SU-DHL-6 (cell line): Measurements from ENCODE around the gene ACACB.

Experiments used
- H2AFZ ChIP-seq: fragments of 200-600 bp; sonication (generic); 2 replicates; pipeline ENCODE4 v1.6.1; 2014; ENCODE audit warnings: low read depth, mild to moderate bottlenecking, moderate library complexity, mixed read lengths, antibody characterized with exemption, low read length; ENCODE audit not compliant: severe bottlenecking
- H3F3A ChIP-seq: fragments of 200-600 bp; shearing (Covaris generic); 2 replicates; pipeline ENCODE4 v1.6.0; 2016; ENCODE audit warnings: antibody characterized with exemption, mild to moderate bottlenecking; ENCODE audit not compliant: insufficient read depth
- H3K27ac ChIP-seq: fragments of 200-600 bp; sonication (generic); 2 replicates; pipeline ENCODE4 v1.5.1; 2016; ENCODE audit warnings: low read depth, mild to moderate bottlenecking, low read length, moderate library complexity, mixed read lengths
- H3K27me3 ChIP-seq: fragments of 200-600 bp; sonication (generic), shearing (Covaris generic); 2 replicates; pipeline ENCODE4 v1.6.0; 2014; ENCODE audit warnings: mild to moderate bottlenecking, low read length
- H3K36me3 ChIP-seq: fragments of 200-600 bp; sonication (generic); 2 replicates; pipeline ENCODE4 v1.6.1; 2014; ENCODE audit warnings: mild to moderate bottlenecking, low read length, mixed read lengths
- H3K4me2 ChIP-seq: fragments of 300-600, 200-600 bp; shearing (Covaris generic), sonication (generic); 2 replicates; pipeline ENCODE4 v1.6.0; 2014; ENCODE audit warnings: low read length, low read depth, mild to moderate bottlenecking; ENCODE audit not compliant: poor library complexity, severe bottlenecking
- H3K4me3 ChIP-seq: fragments of 200-600 bp; sonication (generic); 2 replicates; pipeline ENCODE4 v1.5.1; 2014; ENCODE audit warnings: antibody characterized with exemption, low read length, mild to moderate bottlenecking, mixed read lengths; ENCODE audit not compliant: insufficient read depth, poor library complexity, severe bottlenecking
- H3K79me2 ChIP-seq: fragments of 200-600 bp; sonication (generic); 2 replicates; pipeline ENCODE4 v1.6.1; 2014; ENCODE audit warnings: mild to moderate bottlenecking, low read length, moderate library complexity; ENCODE audit not compliant: insufficient read depth
- H3K9ac ChIP-seq: fragments of 200-600 bp; sonication (generic); 2 replicates; pipeline ENCODE4 v1.7.0; 2014; ENCODE audit warnings: mild to moderate bottlenecking, low read length
- H3K9me2 ChIP-seq: fragments of 200-600 bp; sonication (generic); replicated peaks from 2 replicates; pipeline ENCODE4 v1.6.1; 2014; ENCODE audit warnings: low read length; ENCODE audit not compliant: insufficient read depth
- H3K9me3 ChIP-seq: fragments of 200-600 bp; sonication (generic); 2 replicates; pipeline ENCODE4 v1.6.1; 2014; ENCODE audit warnings: low read length, mixed read lengths; ENCODE audit not compliant: insufficient read depth
- H4K20me1 ChIP-seq: fragments of 200-600 bp; sonication (generic); 2 replicates; pipeline ENCODE4 v1.6.1; 2014; ENCODE audit warnings: low read depth, mild to moderate bottlenecking, antibody characterized with exemption, low read length, moderate library complexity, mixed read lengths
- CTCF ChIP-seq: fragments of 200-600 bp; sonication (generic); IDR thresholded peaks from one replicate; pipeline ENCODE4 v1.5.1; 2017; ENCODE audit warnings: antibody characterized with exemption, mild to moderate bottlenecking, low read length, moderate library complexity; ENCODE audit not compliant: insufficient read depth, poor library complexity, severe bottlenecking
- EZH2phosphoT487 ChIP-seq: fragments of 200-600 bp; sonication (generic), shearing (Covaris generic); conservative IDR thresholded peaks from 2 replicates; pipeline ENCODE4 v1.6.1; 2018; ENCODE audit warnings: mild to moderate bottlenecking, antibody characterized with exemption, low read length, moderate library complexity, mixed read lengths

ACACB gene

GRCh38 chr12:109147954-109148353 lies 31.6 kb downstream of the ACACB start:
- Histone ChIP-seq H3K4me2 (no peak overlapping the region), H3K27ac (no peak overlapping the region), H3K9ac (no peak overlapping the region), H3F3A (no peaks in the 10 kb centered on the region), H2AFZ (no peak overlapping the region), H3K4me3 (no peak overlapping the region), H3K27me3 (no peaks in the 10 kb centered on the region), H3K36me3 (no peaks in the 10 kb centered on the region), H3K79me2 (no peaks in the 10 kb centered on the region), H3K9me2 (no peaks in the 10 kb centered on the region), H4K20me1 (no peaks in the 10 kb centered on the region), H3K9me3 (no peaks in the 10 kb centered on the region)
- TF ChIP-seq EZH2phosphoT487 (no peak), CTCF (no peak)

- H3K27ac ChIP-seq: no peak overlapping the region
- no peaks in the 10 kb centered on the region for H3K9me2 ChIP-seq
- H3K27me3 ChIP-seq: no peaks in the 10 kb centered on the region
- no peak for TF ChIP-seq CTCF
- TF ChIP-seq EZH2phosphoT487: no peak
- no peak overlapping the region for H3K9ac ChIP-seq
- H3F3A ChIP-seq: 0 out of 2 replicates have a peak, but pooled peaks cover 8% of the 10 kb centered on the region
- H2AFZ ChIP-seq: no peak overlapping the region
- no peak overlapping the region for H3K4me2 ChIP-seq
- H3K36me3 ChIP-seq: no peaks in the 10 kb centered on the region
- H3K4me3 ChIP-seq: no peak overlapping the region
- H4K20me1 ChIP-seq: no peaks in the 10 kb centered on the region
- H3K9me3 ChIP-seq: no peaks in the 10 kb centered on the region
- H3K79me2 ChIP-seq: no peaks in the 10 kb centered on the region
Observed at GRCh38 chr12:109150124-109150640, 33.8 kb downstream of the ACACB start.

GRCh38 chr12:109151457-109151856 lies 35.1 kb downstream of the ACACB start:
- Histone ChIP-seq H2AFZ (no peak overlapping the region), H3K4me2 (no peak overlapping the region), H3K9me2 (no peaks in the 10 kb centered on the region), H3K4me3 (no peak overlapping the region), H3K9ac (no peak overlapping the region), H3K36me3 (no peaks in the 10 kb centered on the region), H3K27ac (no peak overlapping the region), H3K79me2 (no peaks in the 10 kb centered on the region), H3F3A (0 out of 2 replicates have a peak, but pooled peaks cover 8% of the 10 kb centered on the region), H4K20me1 (no peaks in the 10 kb centered on the region), H3K27me3 (no peaks in the 10 kb centered on the region), H3K9me3 (no peaks in the 10 kb centered on the region)
- TF ChIP-seq EZH2phosphoT487 (no peak), CTCF (no peak)
